HepG2 (cell line): ENCODE results near the gene MECR. TPM values are rescaled to one million over a fixed set of nuclear protein-coding genes. Genes with fewer than 3 reads are reported as not detected.

Source experiments
- ATAC-seq: fragments of 200-7000 bp; cut with Tn5 transposase; 3 replicates; pipeline ENCODE4 v1.9.1; 2020; ENCODE audit warnings: mild to moderate bottlenecking, moderate library complexity
- BruUV-seq: library from RNA; stranded (reverse); fragments of 400-500 nt; replicated peaks from 2 replicates; lab custom pipeline; 2021; lab: Mats Ljungman, UMichigan
- CTCF ChIA-PET: fragments of 300-600 bp; formaldehyde crosslinking; extraction: SDS; loops from one replicate; lab custom pipeline; 2021; ENCODE audit warnings: low total read pairs, inconsistent platforms, low intra/inter-chr PET ratio; lab: Yijun Ruan, JAX
- POLR2A ChIA-PET: fragments of 350-600 bp; sonication (Branson Sonifier 250); formaldehyde crosslinking; loops from one replicate; lab custom pipeline; 2020; ENCODE audit warnings: antibody characterized with exemption, inconsistent platforms; lab: Yijun Ruan, JAX
- DNase-seq: peaks from one replicate; pipeline ENCODE4 v3.0.0-alpha.2; 2015; ENCODE audit warnings: low spot score
- FAIRE-seq: peaks from 3 replicates; lab custom pipeline; 2011; peaks lifted over from hg19 to GRCh38; lab: Jason Lieb, UNC
- H2AFZ ChIP-seq: one replicate; pipeline ENCODE4 v1.6.1; 2011; ENCODE audit warnings: low read length, inconsistent platforms
- H3K27ac ChIP-seq: fragments of 300-600 bp; 3 replicates; pipeline ENCODE4 v1.8.0; 2011; ENCODE audit warnings: mixed run types, mild to moderate bottlenecking, mixed read lengths, low read length, inconsistent platforms; ENCODE audit not compliant: insufficient read depth; ENCODE audit errors: extremely low read length
- H3K27me3 ChIP-seq, 2 experiments: fragments of 200-600 bp in 1 of 2; 2 replicates in 1 of 2; 3 replicates in 1 of 2; pipeline versions ENCODE4 v1.6.0 to v1.8.0; 2011; ENCODE audit warnings: low read length in 2 of 2, mild to moderate bottlenecking in 2 of 2, moderate library complexity in 2 of 2, inconsistent platforms in 1 of 2; ENCODE audit not compliant: insufficient read depth in 2 of 2, control insufficient read depth in 1 of 2
- H3K36me3 ChIP-seq, 2 experiments: fragments of 200-600 bp in 1 of 2; replicated peaks in 1 of 2; 2 replicates in 1 of 2; 3 replicates in 1 of 2; pipeline versions ENCODE4 v1.5.1 to v1.8.0; 2011; ENCODE audit warnings: low read length in 2 of 2, inconsistent platforms in 1 of 2; ENCODE audit not compliant: insufficient read depth in 2 of 2, control insufficient read depth in 1 of 2
- H3K4me1 ChIP-seq: 2 replicates; pipeline ENCODE4 v1.5.1; 2012; ENCODE audit warnings: low read length, inconsistent platforms; ENCODE audit not compliant: insufficient read depth
- H3K4me2 ChIP-seq: 2 replicates; pipeline ENCODE4 v1.6.0; 2011; ENCODE audit warnings: low read depth, low read length, inconsistent platforms
- H3K4me3 ChIP-seq, 3 experiments: fragments of 200-600 bp in 1 of 3; sonication (generic), shearing (Covaris generic) in 1 of 3; replicated peaks in 1 of 3; 2 replicates each; pipeline ENCODE4 v1.5.1; 2011 to 2016; ENCODE audit warnings: low read length in 3 of 3, inconsistent platforms in 2 of 3, low read depth in 2 of 3, mild to moderate bottlenecking in 2 of 3, control low read depth in 1 of 3, mixed read lengths in 1 of 3; ENCODE audit not compliant: insufficient read depth in 1 of 3
- H3K79me2 ChIP-seq: one replicate; pipeline ENCODE4 v1.6.1; 2011; ENCODE audit warnings: low read length, inconsistent platforms; ENCODE audit not compliant: insufficient read depth
- H3K9ac ChIP-seq: 2 replicates; pipeline ENCODE4 v1.6.0; 2011; ENCODE audit warnings: mild to moderate bottlenecking, low read depth, low read length, inconsistent platforms; ENCODE audit not compliant: insufficient read depth
- H3K9me3 ChIP-seq: 2 replicates; pipeline ENCODE4 v1.5.1; 2012; ENCODE audit warnings: mild to moderate bottlenecking, low read length
- H4K20me1 ChIP-seq: 2 replicates; pipeline ENCODE4 v1.6.0; 2011; ENCODE audit warnings: inconsistent platforms, mild to moderate bottlenecking, low read length, moderate library complexity; ENCODE audit not compliant: insufficient read depth
- KDM4B ChIP-seq: sonication (generic); formaldehyde crosslinking; IDR thresholded peaks from 2 replicates; pipeline ENCODE4 v1.4.0; 2020; ENCODE audit warnings: missing genetic modification reagents
- KMT2A ChIP-seq: sonication (generic); formaldehyde crosslinking; IDR thresholded peaks from 2 replicates; pipeline ENCODE4 v1.4.0; 2020; ENCODE audit warnings: missing genetic modification reagents
- PHF21A ChIP-seq: sonication (generic); formaldehyde crosslinking; IDR thresholded peaks from 2 replicates; pipeline ENCODE4 v1.5.0; 2020; ENCODE audit warnings: mild to moderate bottlenecking, missing genetic modification reagents
- ZNF17 ChIP-seq: sonication (generic); formaldehyde crosslinking; IDR thresholded peaks from 2 replicates; pipeline ENCODE4 v1.5.0; 2020; ENCODE audit warnings: mild to moderate bottlenecking, missing genetic modification reagents
- ZNF256 ChIP-seq: sonication (generic); formaldehyde crosslinking; conservative IDR thresholded peaks from 2 replicates; pipeline ENCODE4 v1.4.0; 2020; ENCODE audit warnings: missing genetic modification reagents
- ZNF547 ChIP-seq: sonication (generic); formaldehyde crosslinking; IDR thresholded peaks from 2 replicates; pipeline ENCODE4 v1.5.1; 2020; ENCODE audit warnings: mild to moderate bottlenecking, missing genetic modification reagents
- WGBS: methylation state at CpG from one replicate; pipeline ENCODE4 v1.1.6; 2017; ENCODE audit warnings: low lambda C conversion rate; 5-methylcytosine and 5-hydroxymethylcytosine counted together
- in situ Hi-C: cut with HindIII; loops from 2 replicates; pipeline ENCODE4 v1.10.0; 2017; ENCODE audit warnings: low pct_unique_long_range_greater_than_20kb; ENCODE audit not compliant: extremely low pct_ligation_motif_present
- intact Hi-C: fragments of 100-400 bp; cut with micrococcal nuclease; formaldehyde crosslinking; loops from one replicate; pipeline ENCODE4 v1.10.0; 2022; ENCODE audit not compliant: unreplicated experiment
- polyA plus RNA-seq, 8 experiments: library from polyadenylated mRNA; depleted of rRNA in 3 of 8; stranded (reverse) in 7 of 8; unstranded in 1 of 8; fragments of >200 nt; fragmentation: Illumina TruSeq in 4 of 8; extraction: Trizol in 4 of 8; gene quantifications; 2 replicates each; pipeline versions ENCODE4 v1.2.1 to v1.2.3, GENCODE V29; 2011 to 2016; ENCODE audit warnings: low read depth in 4 of 8, missing spikeins in 1 of 8, mixed read lengths in 1 of 8; ENCODE audit not compliant: insufficient read depth in 1 of 8
- total RNA-seq, 5 experiments: library from RNA; depleted of rRNA; stranded (reverse); fragments of >200 nt; fragmentation: Illumina TruSeq; extraction: Trizol; gene quantifications; 2 replicates each; pipeline ENCODE4 v1.2.3, GENCODE V29; 2016; ENCODE audit warnings: low read depth in 1 of 5
- TF ChIP-seq, protein P1 (sequence below): sonication (generic); formaldehyde crosslinking; IDR thresholded peaks from 2 replicates; pipeline ENCODE4 v1.5.0; 2020; ENCODE audit warnings: mild to moderate bottlenecking, missing genetic modification reagents
- TF ChIP-seq, protein P2 (sequence below): sonication (generic); formaldehyde crosslinking; IDR thresholded peaks from 2 replicates; pipeline ENCODE4 v1.5.1; 2020; ENCODE audit warnings: mild to moderate bottlenecking, missing genetic modification reagents, moderate library complexity

The MECR gene
- total and polyA plus RNA-seq, 2 of the 13 experiments (the other 11 are each of a cell fraction or from before 2014, with no cell fraction given), result 18.8 to 24.9 TPM

DNA sequence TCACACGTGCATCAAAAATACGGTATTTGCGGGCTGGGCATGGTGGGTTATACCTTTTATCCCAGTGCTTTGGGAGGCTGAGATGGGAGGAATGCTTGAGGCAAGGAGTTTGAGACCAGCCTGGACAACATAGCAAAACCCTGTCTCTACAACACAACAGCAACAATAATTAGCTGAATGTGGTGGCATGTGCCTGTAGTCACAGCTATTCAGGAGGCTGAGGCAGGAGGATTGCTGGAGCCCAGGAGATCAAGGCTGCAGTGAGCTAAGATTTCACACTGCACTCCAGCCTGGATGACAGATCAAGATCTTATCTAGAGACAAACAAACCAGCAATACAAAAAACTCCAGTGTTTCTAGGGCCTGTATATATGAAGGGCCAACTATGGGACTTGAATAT is 36.2 kb upstream of the MECR start:
- H3K27ac ChIP-seq, result no peak overlapping the region
- TF ChIP-seq KMT2A (no peak), KDM4B (CRISPR knock-in tag) (no peak), PHF21A (CRISPR knock-in tag) (no peak), ZNF547 (CRISPR knock-in tag) (no peak)
- TF ChIP-seq, protein P1, sequence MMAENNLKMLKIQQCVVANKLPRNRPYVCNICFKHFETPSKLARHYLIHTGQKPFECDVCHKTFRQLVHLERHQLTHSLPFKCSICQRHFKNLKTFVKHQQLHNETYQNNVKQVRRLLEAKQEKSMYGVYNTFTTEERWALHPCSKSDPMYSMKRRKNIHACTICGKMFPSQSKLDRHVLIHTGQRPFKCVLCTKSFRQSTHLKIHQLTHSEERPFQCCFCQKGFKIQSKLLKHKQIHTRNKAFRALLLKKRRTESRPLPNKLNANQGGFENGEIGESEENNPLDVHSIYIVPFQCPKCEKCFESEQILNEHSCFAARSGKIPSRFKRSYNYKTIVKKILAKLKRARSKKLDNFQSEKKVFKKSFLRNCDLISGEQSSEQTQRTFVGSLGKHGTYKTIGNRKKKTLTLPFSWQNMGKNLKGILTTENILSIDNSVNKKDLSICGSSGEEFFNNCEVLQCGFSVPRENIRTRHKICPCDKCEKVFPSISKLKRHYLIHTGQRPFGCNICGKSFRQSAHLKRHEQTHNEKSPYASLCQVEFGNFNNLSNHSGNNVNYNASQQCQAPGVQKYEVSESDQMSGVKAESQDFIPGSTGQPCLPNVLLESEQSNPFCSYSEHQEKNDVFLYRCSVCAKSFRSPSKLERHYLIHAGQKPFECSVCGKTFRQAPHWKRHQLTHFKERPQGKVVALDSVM (CRISPR knock-in tag), result peak; percentile 77
- 97% methylated on average over 3 of the region's 3 CpGs for WGBS
- no peak overlapping the region for H2AFZ ChIP-seq
- H3K9me3 ChIP-seq, result no peaks in the 10 kb centered on the region
- FAIRE-seq (no peak), DNase-seq (no peak), ATAC-seq (no peak)
- H3K4me1 ChIP-seq, result peaks cover 25% of the 10 kb centered on the region
- CTCF ChIA-PET, result no interaction called here
- peaks cover 6% of the 10 kb centered on the region for H4K20me1 ChIP-seq
- H3K36me3 ChIP-seq, result no peaks in the 10 kb centered on the region; a peak in 2 of 5 replicates
- in situ Hi-C loops, result no loop called here
- H3K4me2 ChIP-seq, result no peak overlapping the region
- BruUV-seq, result no TSS peak
- H3K27me3 ChIP-seq, result no peaks in the 10 kb centered on the region
- intact Hi-C loops, result no loop called here
- H3K4me3 ChIP-seq, result no peak overlapping the region
- POLR2A ChIA-PET, result no interaction called here
- H3K79me2 ChIP-seq, result no peaks in the 10 kb centered on the region
- no peak overlapping the region for H3K9ac ChIP-seq

DNA sequence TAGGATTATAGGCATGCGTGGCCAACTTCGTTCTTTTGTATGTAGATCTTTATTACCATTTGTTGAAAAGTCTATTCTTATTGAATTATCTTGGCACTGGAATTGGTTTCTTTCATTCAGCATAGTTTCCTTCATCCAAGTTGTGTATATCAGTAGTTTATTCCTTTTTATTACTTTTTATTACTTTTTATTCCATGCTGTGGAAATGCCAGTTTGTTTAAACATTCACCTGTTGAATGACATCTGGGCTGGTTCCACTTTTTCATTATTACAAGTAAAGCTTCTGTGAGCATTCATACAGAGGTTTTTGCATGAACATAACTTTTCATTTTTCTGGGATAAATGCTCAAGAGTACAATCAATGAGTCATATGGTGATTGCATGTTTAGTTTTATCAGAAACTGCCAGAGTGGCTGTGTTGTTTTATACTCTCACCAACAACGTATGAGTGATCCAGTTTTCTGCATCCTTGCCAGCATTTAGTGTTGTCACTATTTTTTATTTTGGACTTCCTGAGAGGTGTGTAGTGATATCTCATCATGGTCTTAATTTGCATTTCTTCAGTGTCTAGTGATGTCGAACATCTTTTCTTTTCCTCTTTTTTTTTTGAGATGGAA is 34.1 kb upstream of the MECR start:
- intact Hi-C loops, result no loop called here
- DNase-seq (no peak), ATAC-seq (no peak), FAIRE-seq (no peak)
- in situ Hi-C loops, result no loop called here
- no peaks in the 10 kb centered on the region for H3K9me3 ChIP-seq
- H3K4me2 ChIP-seq, result no peak overlapping the region
- WGBS, result 94% methylated on average over 4 of the region's 4 CpGs
- H3K79me2 ChIP-seq, result no peaks in the 10 kb centered on the region
- no peaks in the 10 kb centered on the region for H4K20me1 ChIP-seq
- H3K4me1 ChIP-seq, result peaks cover 9% of the 10 kb centered on the region; the same call in 1 of the 2 replicates
- peaks cover 0 to 2% of the 10 kb centered on the region in 2 experiments; a peak in 2 of 5 replicates for H3K36me3 ChIP-seq
- H2AFZ ChIP-seq, result no peak overlapping the region
- H3K9ac ChIP-seq, result no peak overlapping the region
- POLR2A ChIA-PET, result no interaction called here
- H3K4me3 ChIP-seq, result no peak overlapping the region
- no peaks in the 10 kb centered on the region for H3K27me3 ChIP-seq
- H3K27ac ChIP-seq, result no peak overlapping the region
- CTCF ChIA-PET, result no interaction called here
- BruUV-seq, result no TSS peak
- TF ChIP-seq ZNF17 (CRISPR knock-in tag), result no peak
- TF ChIP-seq, protein P2, sequence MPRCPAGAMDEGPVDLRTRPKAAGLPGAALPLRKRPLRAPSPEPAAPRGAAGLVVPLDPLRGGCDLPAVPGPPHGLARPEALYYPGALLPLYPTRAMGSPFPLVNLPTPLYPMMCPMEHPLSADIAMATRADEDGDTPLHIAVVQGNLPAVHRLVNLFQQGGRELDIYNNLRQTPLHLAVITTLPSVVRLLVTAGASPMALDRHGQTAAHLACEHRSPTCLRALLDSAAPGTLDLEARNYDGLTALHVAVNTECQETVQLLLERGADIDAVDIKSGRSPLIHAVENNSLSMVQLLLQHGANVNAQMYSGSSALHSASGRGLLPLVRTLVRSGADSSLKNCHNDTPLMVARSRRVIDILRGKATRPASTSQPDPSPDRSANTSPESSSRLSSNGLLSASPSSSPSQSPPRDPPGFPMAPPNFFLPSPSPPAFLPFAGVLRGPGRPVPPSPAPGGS (CRISPR knock-in tag), result no peak
- TF ChIP-seq, protein P1 (CRISPR knock-in tag), result no peak
- TF ChIP-seq ZNF256 (CRISPR knock-in tag), result no peak
